Stimulated activated memory B cell treated with anti-CD40 and anti-IgM and Interleukin-4, amounts not matched to agents 10 μg/mL and 1 μg/mL and 100 μg/mL, for 72 hours (primary cell): ENCODE measurements around the gene CNIH4.
A peak's percentile ranks its signal among the peaks of the same experiment; 100 is the strongest.
"Not testable (repeated sequence)": the region's sequence is repeated elsewhere in the genome, so short reads cannot be mapped to it uniquely, and the experiment has no call there.

ENCODE experiments used
- ATAC-seq: fragments of 150-1000 bp; cut with Tn5 transposase; 2 replicates; pipeline ENCODE4 v1.10.0; 2021
- H3K27ac Mint-ChIP-seq: one replicate; pipeline ENCODE4 v1.8.0; 2022; ENCODE audit warnings: mild to moderate bottlenecking, mixed read lengths
- H3K27me3 Mint-ChIP-seq: one replicate; pipeline ENCODE4 v1.8.0; 2022; ENCODE audit warnings: mixed read lengths
- H3K36me3 Mint-ChIP-seq: one replicate; pipeline ENCODE4 v1.8.0; 2022; ENCODE audit warnings: mixed read lengths
- H3K4me1 Mint-ChIP-seq: one replicate; pipeline ENCODE4 v1.8.0; 2022; ENCODE audit warnings: mixed read lengths
- H3K4me3 Mint-ChIP-seq: one replicate; pipeline ENCODE4 v1.8.0; 2022; ENCODE audit warnings: mild to moderate bottlenecking, moderate library complexity, mixed read lengths
- H3K9me3 Mint-ChIP-seq: one replicate; pipeline ENCODE4 v1.8.0; 2022; ENCODE audit warnings: mixed read lengths

Gene CNIH4

GRCh38 chr1:224356685-224357625 lies at the start of gene CNIH4:
Gene CNIH4, plus strand, starts transcription at chr1:224356879. Its CDS starts 46 bp downstream, at chr1:224356925.
- peaks cover 29% of the 10 kb centered on the region for H3K4me1 Mint-ChIP-seq
- peak; percentile 99 for ATAC-seq
- peaks cover 8% of the 10 kb centered on the region for H3K36me3 Mint-ChIP-seq
- no peaks in the 10 kb centered on the region for H3K9me3 Mint-ChIP-seq
- peak within 1 kb of the TSS; percentile 88 for H3K4me3 Mint-ChIP-seq
- peak within 1 kb of the TSS; percentile 81 for H3K27ac Mint-ChIP-seq
- no peaks in the 10 kb centered on the region for H3K27me3 Mint-ChIP-seq

GRCh38 chr1:224308064-224308463 lies 48.6 kb upstream of the CNIH4 start:
- no peaks in the 10 kb centered on the region for H3K4me1 Mint-ChIP-seq
- ATAC-seq: no peak
- no peaks in the 10 kb centered on the region for H3K27me3 Mint-ChIP-seq
- no peak overlapping the region for H3K4me3 Mint-ChIP-seq
- H3K27ac Mint-ChIP-seq: no peak overlapping the region
- H3K9me3 Mint-ChIP-seq: no peaks in the 10 kb centered on the region
- peaks cover 52% of the 10 kb centered on the region for H3K36me3 Mint-ChIP-seq

- H3K4me3 Mint-ChIP-seq, ATAC-seq, H3K9me3 Mint-ChIP-seq, H3K27me3 Mint-ChIP-seq, H3K27ac Mint-ChIP-seq, H3K4me1 Mint-ChIP-seq: not testable (repeated sequence)
- H3K36me3 Mint-ChIP-seq: peaks cover 40% of the 10 kb centered on the region
These were observed 45.2 kb upstream of the CNIH4 start for GRCh38 chr1:224311503-224311902.

DNA sequence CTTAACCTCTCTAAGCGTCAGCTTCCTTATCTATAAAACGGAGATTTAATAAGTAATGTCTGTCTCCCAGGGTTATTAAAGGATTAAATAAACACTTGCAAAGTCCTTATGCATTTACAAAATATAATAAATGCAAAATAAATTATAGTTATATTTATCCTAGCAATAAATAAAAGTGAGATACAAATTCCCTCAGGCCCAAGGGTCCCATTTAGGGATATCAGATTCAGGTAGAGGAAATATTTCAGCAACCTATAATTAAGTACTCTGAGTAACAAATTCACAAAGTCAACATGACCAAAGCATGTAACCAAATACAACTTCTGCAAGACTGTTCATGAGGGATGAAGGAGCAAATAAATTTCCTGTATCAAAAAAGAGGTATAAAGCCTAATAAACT lies 44.7 kb upstream of the CNIH4 start:
- no peak for ATAC-seq
- Mint-ChIP-seq H3K4me3 (no peak overlapping the region), H3K9me3 (no peaks in the 10 kb centered on the region), H3K4me1 (no peaks in the 10 kb centered on the region), H3K36me3 (peaks cover 40% of the 10 kb centered on the region), H3K27me3 (no peaks in the 10 kb centered on the region), H3K27ac (no peak overlapping the region)

DNA sequence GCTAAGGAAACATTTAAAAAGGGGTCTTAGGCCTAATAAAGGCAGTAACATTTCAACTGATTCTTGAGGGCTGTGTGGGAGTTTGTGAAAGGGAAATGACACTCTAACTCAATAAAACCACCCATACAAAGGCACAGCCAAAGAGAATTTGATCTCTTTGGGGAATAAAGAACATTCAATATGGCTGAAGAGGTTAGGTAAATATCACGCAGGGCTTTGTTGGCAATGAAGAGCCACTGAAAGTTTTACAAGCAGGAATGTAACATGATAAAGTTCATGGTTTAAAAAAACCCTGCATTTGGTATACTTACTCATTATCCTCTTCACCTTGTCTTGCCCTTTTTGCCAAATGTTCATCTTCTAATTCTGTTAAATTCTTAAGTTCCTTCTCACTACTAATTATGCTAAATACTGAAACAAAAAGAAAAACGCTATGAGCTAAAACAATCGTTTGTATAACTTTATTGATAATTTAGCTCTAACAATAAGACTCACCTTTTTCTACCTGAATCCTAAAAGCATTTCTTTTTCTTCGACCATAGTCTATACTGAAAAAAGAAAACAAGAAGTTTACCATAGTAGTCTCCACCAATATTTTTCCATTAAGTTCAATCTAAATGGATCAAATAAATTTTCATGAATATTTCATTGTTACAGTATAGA lies 39.2 kb upstream of the CNIH4 start:
- H3K36me3 Mint-ChIP-seq: peaks cover 31% of the 10 kb centered on the region

DNA sequence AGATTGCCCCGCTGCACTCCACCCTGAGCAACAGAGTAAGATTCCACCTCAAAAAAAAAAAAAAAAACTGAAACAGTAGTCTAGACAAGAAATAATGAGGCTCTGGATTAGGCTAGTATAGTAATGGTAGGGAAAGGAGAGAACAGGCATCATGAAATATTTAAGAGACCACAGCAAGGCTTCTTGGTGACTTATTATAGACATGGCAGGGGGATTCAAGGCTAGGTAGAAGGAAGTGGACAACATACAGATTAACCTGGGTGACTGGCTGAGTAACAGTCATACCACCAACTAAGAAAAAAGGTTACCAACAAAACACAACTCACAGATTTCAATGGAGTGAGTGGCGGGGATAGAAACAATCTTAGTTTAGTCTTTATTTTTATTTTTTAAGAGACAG lies 35.0 kb upstream of the CNIH4 start:
- H3K9me3 Mint-ChIP-seq: no peaks in the 10 kb centered on the region
- no peaks in the 10 kb centered on the region for H3K27me3 Mint-ChIP-seq
- H3K36me3 Mint-ChIP-seq: peaks cover 19% of the 10 kb centered on the region
- H3K4me1 Mint-ChIP-seq: peaks cover 10% of the 10 kb centered on the region
- no peak for ATAC-seq
- peak overlapping the region; percentile 58 for H3K27ac Mint-ChIP-seq
- H3K4me3 Mint-ChIP-seq: no peak overlapping the region

More for the DNA sequence above, 39.2 kb upstream of the CNIH4 start:
- Mint-ChIP-seq H3K27me3 (no peaks in the 10 kb centered on the region), H3K9me3 (no peaks in the 10 kb centered on the region), H3K4me3 (no peak overlapping the region), H3K4me1 (peaks cover 10% of the 10 kb centered on the region), H3K27ac (no peak overlapping the region)
- no peak for ATAC-seq

- ATAC-seq: no peak
- H3K36me3 Mint-ChIP-seq: peaks cover 16% of the 10 kb centered on the region
These were observed 30.7 kb upstream of the CNIH4 start for GRCh38 chr1:224325959-224326358.

DNA sequence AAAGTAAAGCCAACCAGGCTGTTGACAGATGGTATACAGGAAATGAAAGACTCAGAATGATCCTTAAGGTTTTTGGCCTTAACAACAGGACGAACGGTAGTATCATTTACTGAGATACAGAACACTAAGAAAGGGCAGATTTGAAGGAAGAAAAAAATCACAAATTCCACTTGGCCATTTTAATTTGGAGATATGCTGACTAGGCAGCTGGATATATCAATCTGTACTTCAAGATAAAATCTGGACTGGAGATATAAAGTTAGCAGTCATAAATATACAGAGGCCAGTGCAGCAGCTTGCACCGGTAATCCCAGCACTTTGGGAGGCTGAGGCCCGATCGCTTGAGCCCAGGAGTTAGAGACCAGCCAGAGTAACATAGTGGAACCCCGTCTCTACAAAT lies 28.0 kb upstream of the CNIH4 start:
- peaks cover 39% of the 10 kb centered on the region for H3K4me1 Mint-ChIP-seq
- H3K27me3 Mint-ChIP-seq: no peaks in the 10 kb centered on the region
- H3K9me3 Mint-ChIP-seq: no peaks in the 10 kb centered on the region
- peak overlapping the region; percentile 98 for H3K27ac Mint-ChIP-seq
- H3K36me3 Mint-ChIP-seq: no peaks in the 10 kb centered on the region
- no peak for ATAC-seq
- H3K4me3 Mint-ChIP-seq: peak overlapping the region; percentile 84

More at GRCh38 chr1:224325959-224326358, 30.7 kb upstream of the CNIH4 start:
- no peak overlapping the region for H3K27ac Mint-ChIP-seq
- no peaks in the 10 kb centered on the region for H3K9me3 Mint-ChIP-seq
- peaks cover 38% of the 10 kb centered on the region for H3K4me1 Mint-ChIP-seq
- H3K4me3 Mint-ChIP-seq: no peak overlapping the region
- H3K27me3 Mint-ChIP-seq: no peaks in the 10 kb centered on the region

GRCh38 chr1:224329484-224329841 lies 27.2 kb upstream of the CNIH4 start:
- Mint-ChIP-seq H3K36me3 (no peaks in the 10 kb centered on the region), H3K27me3 (no peaks in the 10 kb centered on the region), H3K4me1 (peaks cover 47% of the 10 kb centered on the region), H3K27ac (peak overlapping the region; percentile 98), H3K4me3 (peak overlapping the region; percentile 84), H3K9me3 (no peaks in the 10 kb centered on the region)
- no peak for ATAC-seq

GRCh38 chr1:224329842-224330753 lies 26.6 kb upstream of the CNIH4 start, which contains the start of gene NVL:
Gene NVL, minus strand, starts transcription at chr1:224330172. Its CDS starts 45 bp downstream, at chr1:224330127.
- peak; percentile 93 for ATAC-seq
- Mint-ChIP-seq H3K36me3 (no peaks in the 10 kb centered on the region), H3K27me3 (no peaks in the 10 kb centered on the region), H3K4me3 (peak within 1 kb of the TSS; percentile 84), H3K9me3 (no peaks in the 10 kb centered on the region), H3K4me1 (peaks cover 53% of the 10 kb centered on the region), H3K27ac (peak within 1 kb of the TSS; percentile 98)

GRCh38 chr1:224331326-224331725 lies 25.4 kb upstream of the CNIH4 start:
- H3K4me3 Mint-ChIP-seq: no peak overlapping the region
- no peaks in the 10 kb centered on the region for H3K36me3 Mint-ChIP-seq
- peaks cover 53% of the 10 kb centered on the region for H3K4me1 Mint-ChIP-seq

GRCh38 chr1:224331824-224332223 lies 24.9 kb upstream of the CNIH4 start:
- no peak for ATAC-seq
- H3K4me1 Mint-ChIP-seq: peaks cover 53% of the 10 kb centered on the region
- H3K27ac Mint-ChIP-seq: no peak overlapping the region
- H3K4me3 Mint-ChIP-seq: no peak overlapping the region
- no peaks in the 10 kb centered on the region for H3K27me3 Mint-ChIP-seq
- no peaks in the 10 kb centered on the region for H3K36me3 Mint-ChIP-seq
- H3K9me3 Mint-ChIP-seq: no peaks in the 10 kb centered on the region

More at GRCh38 chr1:224331326-224331725, 25.4 kb upstream of the CNIH4 start:
- Mint-ChIP-seq H3K27me3 (no peaks in the 10 kb centered on the region), H3K9me3 (no peaks in the 10 kb centered on the region), H3K27ac (no peak overlapping the region)
- no peak for ATAC-seq

DNA sequence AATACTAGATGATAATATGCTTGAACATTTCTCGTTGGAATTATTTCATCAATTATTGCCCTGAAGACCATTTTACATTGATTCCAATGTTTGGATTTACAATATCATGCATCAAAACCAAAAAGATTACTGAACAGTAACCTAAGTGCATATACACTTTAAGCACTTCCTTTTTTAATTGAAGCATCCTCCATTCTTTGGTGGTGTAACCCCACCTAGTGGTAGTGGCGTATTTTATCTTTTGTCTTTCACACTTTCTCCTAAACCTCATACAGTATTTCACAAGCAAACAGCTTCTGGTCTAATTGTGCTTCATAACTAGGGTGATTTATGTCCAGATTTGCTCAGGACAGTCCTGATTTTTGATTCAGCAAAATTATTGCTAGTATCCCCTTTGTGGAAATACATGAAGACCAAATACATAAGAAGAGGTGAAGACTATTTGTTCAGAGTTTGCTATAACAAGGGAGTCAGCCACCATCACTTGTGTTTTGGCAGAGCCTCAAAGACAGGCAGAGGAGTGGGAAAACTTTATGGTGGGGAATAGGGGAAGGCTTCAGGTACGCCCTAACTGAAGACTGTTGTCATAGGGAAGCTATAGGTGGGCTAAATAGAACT lies 23.3 kb upstream of the CNIH4 start:
- peak overlapping the region; percentile 0 for H3K4me3 Mint-ChIP-seq
- no peaks in the 10 kb centered on the region for H3K36me3 Mint-ChIP-seq
- peak overlapping the region; percentile 65 for H3K27ac Mint-ChIP-seq
- peaks cover 40% of the 10 kb centered on the region for H3K4me1 Mint-ChIP-seq
- peak; percentile 69 for ATAC-seq
- no peaks in the 10 kb centered on the region for H3K9me3 Mint-ChIP-seq
- H3K27me3 Mint-ChIP-seq: no peaks in the 10 kb centered on the region

DNA sequence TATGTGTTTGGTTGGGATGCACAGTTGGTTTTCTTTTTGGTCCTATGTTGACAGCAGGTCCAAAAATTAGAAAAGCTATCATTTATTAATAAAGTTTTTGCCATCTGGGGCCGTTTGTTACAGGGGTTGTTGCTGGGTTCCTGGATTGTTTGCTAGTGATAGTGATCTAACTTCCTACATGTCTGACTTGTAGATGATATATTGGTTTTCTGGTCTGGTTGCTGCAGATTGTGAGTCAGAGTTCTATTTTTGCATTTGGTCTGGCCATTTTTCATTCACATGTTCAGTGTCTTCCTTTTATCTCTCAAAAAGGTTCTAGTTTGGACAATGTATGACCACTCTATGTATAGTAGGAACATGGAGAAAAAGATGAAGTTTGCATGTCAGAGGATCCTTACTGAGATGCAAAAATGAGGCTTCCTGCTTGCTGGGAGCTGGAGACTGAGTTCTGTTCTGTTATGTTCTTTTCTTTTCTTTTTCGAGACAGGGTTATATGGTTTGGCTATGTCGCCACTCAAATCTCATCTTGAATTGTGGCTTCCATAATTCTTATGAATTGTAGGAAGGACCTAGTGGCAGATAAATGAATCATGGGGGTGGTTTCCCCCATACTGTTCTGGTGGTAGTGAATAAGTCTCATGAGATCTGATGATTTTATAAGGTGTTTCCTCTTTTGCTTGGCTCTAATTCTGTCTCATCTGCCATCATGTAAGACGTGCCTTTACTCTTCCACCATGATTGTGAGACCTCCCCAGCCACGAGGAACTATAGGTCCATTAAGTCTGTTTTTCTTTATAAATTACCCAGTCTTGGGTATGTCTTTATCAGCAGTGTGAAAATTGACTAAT lies 22.5 kb upstream of the CNIH4 start:
- Mint-ChIP-seq H3K9me3 (no peaks in the 10 kb centered on the region), H3K4me3 (no peak overlapping the region), H3K36me3 (no peaks in the 10 kb centered on the region), H3K27ac (peak overlapping the region; percentile 65), H3K4me1 (peaks cover 33% of the 10 kb centered on the region), H3K27me3 (no peaks in the 10 kb centered on the region)
- ATAC-seq: no peak
